Activated naive CD4-positive, alpha-beta T cell treated with anti-CD3 and anti-CD28 coated beads, Interleukin-2, amount 50 U/mL, for 72 hours (primary cell): ENCODE data around the gene SIK1. TPM values are rescaled to one million over a fixed set of nuclear protein-coding genes. Genes with fewer than 3 reads are reported as not detected.
A peak's percentile ranks its signal among the peaks of the same experiment; 100 is the strongest.
"Not testable (repeated sequence)": the region's sequence is repeated elsewhere in the genome, so short reads cannot be mapped to it uniquely, and the experiment has no call there.

Experiments
- ATAC-seq, 2 donors: fragments of 150-1000 bp; cut with Tn5 transposase; 2 replicates each; pipeline ENCODE4 v1.10.0; 2021; ENCODE audit warnings: mild to moderate bottlenecking in 2 of 2, moderate library complexity in 2 of 2
- DNase-seq, 2 donors: peaks; one replicate each; pipeline ENCODE4 v3.0.0; 2021 to 2022; ENCODE audit warnings: low spot score in 2 of 2
- H3K27ac Mint-ChIP-seq, 2 donors: one replicate each; pipeline ENCODE4 v1.8.0; 2022; ENCODE audit warnings: mild to moderate bottlenecking in 2 of 2, mixed read lengths in 2 of 2
- H3K36me3 Mint-ChIP-seq, 2 donors: one replicate each; pipeline ENCODE4 v1.8.0; 2022; ENCODE audit warnings: mixed read lengths in 2 of 2
- H3K9me3 Mint-ChIP-seq, 2 donors: one replicate each; pipeline ENCODE4 v1.8.0; 2022; ENCODE audit warnings: mixed read lengths in 2 of 2
- total RNA-seq, 2 donors: library from RNA; stranded (reverse); gene quantifications; one replicate each; pipeline ENCODE4 v1.2.3, GENCODE V29; 2022

Gene SIK1
- 10 to 100 TPM in 1 of 2 donors, 1 to 10 TPM in 1; 2.3 to 12.4 TPM for total RNA-seq

DNA sequence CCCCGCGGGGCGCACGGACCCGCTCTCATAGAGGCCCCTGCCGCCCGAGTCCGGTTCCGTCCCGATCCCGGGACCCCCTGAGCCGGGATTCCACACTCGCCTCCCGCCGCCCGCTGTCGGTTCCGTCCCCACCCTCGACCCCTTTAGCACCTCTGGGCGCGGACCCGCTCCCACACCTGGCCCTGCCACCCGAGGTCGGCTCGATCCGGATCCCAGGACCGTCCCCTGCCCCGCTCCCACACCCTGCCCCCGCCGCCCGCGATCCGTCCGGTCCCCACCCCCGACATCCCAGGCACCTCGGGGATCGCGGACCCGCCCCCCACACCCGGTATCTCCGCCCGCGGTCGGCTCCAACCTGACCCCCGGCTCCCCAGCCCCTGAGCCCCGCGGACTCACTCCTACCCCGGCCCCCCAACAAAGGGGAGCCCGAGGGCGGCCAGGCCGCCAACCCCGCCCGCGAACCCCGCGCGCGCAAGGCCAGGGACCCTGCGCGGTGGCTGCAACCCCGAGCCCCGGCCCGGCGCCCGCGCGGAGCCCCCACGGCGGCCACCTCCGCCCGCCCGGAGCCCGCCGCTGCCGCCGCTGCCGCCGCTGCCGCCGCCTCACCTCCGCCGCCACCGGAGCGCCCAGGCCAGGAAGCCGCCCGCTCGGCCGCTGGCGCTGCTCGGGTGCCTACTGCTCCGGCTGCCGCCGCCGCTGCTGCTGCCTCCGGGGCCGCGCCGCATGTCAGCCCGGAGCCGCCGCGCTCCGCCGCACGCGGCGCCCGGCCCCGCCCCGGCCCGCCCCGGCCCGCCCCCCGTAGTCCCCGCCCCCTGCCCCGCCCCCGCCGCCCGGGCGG lies at the start of gene SIK1:
SIK1 (minus strand) TSS at position 728 of the 838 bp plus-strand sequence. CDS start 953 bp downstream, outside the sequence.
- H3K36me3 Mint-ChIP-seq, DNase-seq, H3K9me3 Mint-ChIP-seq, H3K27ac Mint-ChIP-seq: not testable (repeated sequence)
- peak; percentile 19 to 79 for ATAC-seq

DNA sequence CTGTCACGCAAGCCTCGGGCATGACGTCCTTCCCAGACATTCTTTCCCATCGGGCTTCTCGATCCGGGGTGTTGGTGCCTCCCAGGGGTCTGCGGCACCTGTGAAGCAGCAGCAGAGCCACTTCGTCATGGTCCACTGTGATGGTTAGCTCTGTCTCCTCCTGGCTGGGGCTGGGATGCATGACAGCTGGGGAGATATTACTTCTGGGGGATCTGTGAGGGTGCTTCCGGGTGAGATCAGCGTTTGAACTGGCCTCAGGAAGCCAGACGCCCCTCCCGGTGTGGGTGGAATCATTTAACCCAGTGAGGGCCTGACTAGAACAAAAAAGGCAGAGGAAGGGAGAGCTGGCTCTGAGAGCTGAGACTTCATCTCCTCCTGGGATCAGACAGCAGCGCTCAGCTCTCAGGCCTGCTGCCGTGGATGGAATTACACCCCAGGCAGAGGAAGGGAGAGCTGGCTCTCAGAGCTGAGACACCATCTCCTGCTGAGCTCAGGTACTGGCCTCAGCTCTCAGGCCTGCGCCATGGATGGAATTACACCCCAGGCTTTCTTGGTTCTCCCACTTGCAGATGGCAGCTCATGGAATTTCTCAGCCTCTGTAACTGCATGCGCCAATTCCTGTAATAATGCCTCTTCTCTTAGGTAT lies 44.8 kb upstream of the SIK1 start:
- not testable (repeated sequence) for H3K9me3 Mint-ChIP-seq, DNase-seq, ATAC-seq, H3K27ac Mint-ChIP-seq, H3K36me3 Mint-ChIP-seq

DNA sequence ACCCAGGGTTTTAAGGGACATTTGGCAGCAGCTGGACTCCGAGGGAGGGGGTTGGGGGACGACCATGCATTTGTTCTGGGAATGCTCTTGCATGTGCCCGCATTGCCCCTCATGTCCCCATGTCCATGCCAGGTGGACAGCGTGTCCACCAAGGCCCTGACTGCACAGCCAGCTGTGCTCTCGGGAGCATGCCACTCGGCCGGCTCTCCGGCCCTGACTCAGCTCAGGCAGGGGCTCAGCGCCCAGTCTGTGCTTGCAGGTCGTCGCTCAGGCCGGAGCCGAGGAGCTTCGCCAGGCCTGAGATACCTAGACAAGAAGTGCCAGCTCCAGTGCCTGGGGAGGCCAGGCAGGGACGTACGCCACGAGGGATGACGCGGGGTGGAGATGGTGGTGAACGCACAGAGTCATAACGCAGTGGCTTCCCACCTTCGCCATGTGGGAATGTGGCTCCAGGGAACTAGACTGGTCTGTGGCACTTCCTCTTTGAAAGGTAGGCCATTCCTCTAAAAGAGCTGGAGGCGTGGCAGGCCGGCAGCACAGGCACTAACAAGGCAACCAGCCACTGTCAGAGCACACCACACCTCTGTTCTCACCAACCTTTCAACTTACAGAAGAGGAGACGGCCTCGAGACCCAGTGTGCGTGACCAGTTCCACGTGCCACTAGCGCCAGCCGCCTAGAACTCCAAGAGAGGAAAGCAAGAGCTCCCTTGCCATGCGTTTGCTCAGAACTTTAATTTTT lies 43.0 kb upstream of the SIK1 start:
- H3K9me3 Mint-ChIP-seq, H3K36me3 Mint-ChIP-seq, DNase-seq, ATAC-seq, H3K27ac Mint-ChIP-seq: not testable (repeated sequence)

DNA sequence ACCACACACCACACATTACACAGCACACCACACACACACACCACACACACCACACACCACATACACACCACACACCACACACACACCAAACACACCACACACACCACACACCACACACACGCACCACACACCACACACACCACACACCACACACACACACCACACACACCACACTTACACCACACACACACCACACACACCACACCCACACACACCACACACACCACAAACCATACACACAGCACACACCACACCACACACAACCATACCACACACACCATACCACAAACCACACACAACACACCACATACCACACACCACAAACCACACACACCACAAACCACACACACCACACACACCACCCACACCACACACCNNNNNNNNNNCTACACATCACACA lies 40.9 kb upstream of the SIK1 start:
- peak overlapping the region in 1 of 2 donors; percentile 69 for H3K27ac Mint-ChIP-seq
- H3K36me3 Mint-ChIP-seq: no peaks in the 10 kb centered on the region
- H3K9me3 Mint-ChIP-seq: no peaks in the 10 kb centered on the region
- DNase-seq: no peak
- no peak for ATAC-seq

DNA sequence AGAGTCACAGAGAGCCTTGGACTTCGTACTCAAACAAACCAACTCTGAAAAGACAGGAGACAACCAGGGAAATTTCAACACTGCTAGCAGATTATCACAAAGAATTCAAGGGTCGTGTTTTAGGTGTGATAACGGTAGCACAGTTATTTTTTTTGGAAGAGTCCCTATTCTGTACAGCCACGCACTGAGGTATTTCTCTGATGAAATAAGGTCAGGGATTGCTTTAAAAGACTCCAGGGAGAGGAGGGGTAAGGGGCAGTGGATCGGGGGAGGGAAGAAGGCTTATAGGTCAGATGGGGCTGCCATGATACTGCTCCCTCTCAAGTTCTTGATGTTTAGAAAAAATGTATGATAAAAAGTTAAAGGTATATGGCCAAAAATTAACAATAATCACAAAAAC lies 38.2 kb upstream of the SIK1 start:
- not testable (repeated sequence) for H3K27ac Mint-ChIP-seq, DNase-seq, ATAC-seq, H3K9me3 Mint-ChIP-seq, H3K36me3 Mint-ChIP-seq

DNA sequence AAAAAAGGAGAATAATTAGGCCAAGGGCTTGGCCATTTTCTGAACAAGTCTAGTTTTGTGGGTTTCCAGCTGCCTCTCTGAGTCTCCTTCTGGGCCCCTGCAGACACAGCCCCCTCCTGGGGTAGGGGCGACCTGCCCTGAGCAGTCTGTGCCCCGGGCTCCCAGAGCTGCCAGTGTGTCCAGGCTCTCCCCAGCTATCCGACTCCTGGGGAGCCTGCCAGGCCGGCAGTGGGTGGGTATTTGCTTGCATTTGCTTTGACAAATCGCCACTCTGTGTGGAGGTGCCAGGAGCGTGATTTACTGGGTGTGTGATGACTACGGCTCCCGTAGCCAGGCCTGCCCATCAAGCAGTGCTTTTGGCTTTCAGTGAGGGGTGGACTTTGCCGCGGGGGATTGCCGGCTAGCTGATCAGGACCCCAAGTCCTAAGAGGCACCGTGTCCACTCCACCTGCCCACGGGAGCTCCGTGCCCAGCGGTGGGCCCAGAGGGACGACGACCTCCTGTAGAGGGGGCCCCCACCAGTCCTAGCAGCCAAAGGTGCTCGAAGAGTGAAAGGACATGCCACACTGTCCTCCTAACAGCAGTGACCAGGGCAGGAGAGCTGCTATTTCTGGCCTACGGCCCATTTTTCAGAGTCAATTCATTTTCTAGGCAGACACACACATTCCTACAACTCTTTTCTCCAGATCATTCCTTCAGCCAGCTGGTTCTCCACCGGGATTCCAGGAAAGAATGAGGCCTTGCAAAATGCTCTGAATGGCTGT lies 36.7 kb upstream of the SIK1 start:
- not testable (repeated sequence) for H3K27ac Mint-ChIP-seq, H3K36me3 Mint-ChIP-seq, ATAC-seq, DNase-seq, H3K9me3 Mint-ChIP-seq

DNA sequence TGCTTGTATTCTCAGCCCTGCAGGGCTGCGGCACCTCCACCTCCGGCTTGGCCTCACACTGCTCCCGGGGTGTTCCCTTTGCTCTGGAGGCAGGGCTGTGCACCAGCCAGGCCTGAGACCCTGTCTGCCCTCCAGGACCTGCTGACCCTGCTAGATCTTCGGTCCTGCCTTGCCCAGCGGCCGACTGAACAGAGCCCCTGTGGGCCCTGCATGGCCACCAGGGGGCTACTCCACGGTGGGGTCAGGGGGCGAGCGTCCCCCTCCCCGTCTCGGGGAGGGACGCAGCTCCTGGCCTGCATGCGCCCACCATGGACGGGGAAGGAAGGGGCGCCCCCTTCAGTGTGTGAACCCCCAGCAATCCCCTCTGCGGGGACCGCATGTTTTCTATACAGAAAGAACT lies 36.0 kb upstream of the SIK1 start:
- DNase-seq, ATAC-seq, H3K36me3 Mint-ChIP-seq, H3K27ac Mint-ChIP-seq, H3K9me3 Mint-ChIP-seq: not testable (repeated sequence)

DNA sequence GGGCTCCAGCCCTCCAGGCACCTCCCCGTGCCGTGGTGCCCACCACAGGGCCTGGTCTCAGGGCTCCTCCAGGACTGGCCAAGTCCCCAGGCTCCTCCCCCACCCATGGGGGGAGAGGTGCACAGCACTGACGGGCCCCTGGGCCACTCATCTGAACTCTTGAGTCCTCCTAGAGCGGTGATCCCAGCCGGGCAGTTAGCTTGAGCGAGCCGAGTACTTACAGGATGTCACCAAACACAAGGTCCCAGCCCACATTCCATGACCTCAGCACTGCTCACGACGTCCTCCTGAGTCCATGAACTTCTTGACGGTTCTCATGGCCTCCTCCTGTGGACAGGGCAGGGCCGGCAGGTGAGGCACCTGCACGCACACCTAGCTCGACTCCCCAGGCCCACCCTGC lies 33.5 kb upstream of the SIK1 start:
- not testable (repeated sequence) for H3K27ac Mint-ChIP-seq, H3K36me3 Mint-ChIP-seq, H3K9me3 Mint-ChIP-seq, ATAC-seq, DNase-seq

DNA sequence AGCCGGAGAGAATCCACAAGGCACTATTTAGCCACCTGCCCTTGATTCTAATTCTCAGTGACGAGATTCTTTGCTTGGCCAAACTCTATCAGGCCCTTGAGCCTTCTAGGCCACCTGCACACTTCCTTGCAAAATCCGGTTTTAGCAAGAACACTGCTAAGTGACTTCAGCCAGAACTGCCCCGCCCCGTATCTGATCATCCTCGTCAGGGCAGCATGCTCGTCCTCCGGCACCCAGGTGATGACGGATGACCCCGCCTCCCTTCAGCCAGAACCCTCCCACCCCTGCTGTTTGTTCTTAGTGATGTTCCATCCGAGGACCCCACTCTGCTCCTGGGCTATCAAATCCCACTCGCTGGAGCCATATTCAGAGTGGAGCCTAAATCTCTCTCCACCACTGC lies 32.1 kb upstream of the SIK1 start:
- not testable (repeated sequence) for ATAC-seq, H3K27ac Mint-ChIP-seq, DNase-seq, H3K9me3 Mint-ChIP-seq, H3K36me3 Mint-ChIP-seq

DNA sequence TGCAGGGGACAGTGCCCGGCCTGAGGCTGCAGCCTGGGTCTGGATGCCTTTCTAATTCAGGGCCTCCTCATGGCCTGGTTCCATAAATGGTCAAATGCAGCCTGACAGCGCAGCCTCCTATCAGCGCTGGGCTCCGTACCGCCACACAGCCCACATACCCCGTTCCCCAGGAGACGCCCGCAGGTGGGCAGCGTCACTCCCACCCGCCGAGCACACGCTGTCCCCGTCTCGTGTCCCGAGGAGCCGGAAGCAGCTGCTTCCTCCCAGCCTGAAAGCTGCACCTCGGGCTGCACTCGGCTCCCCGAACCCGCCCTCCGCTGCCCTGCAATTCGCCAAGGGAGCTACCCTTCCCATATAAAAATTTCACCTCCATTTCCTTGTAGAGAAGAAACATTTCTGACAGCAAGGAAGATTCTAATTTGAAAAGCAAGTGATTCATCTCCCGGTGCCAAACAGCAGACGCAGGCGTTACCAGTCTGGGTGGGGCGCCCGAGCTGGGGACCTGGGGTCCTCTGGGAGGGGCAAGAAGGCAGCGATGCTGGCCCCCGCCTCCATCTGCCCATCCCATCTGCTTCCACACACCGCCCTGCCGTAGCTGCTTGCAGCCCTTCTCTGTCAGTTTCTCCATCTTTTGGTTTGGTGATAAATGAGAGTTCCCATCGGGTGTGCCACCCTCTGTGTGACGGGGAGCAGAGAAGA lies 29.8 kb upstream of the SIK1 start:
- not testable (repeated sequence) for H3K27ac Mint-ChIP-seq, DNase-seq, H3K36me3 Mint-ChIP-seq, H3K9me3 Mint-ChIP-seq
- ATAC-seq: peak; percentile 36 to 61

DNA sequence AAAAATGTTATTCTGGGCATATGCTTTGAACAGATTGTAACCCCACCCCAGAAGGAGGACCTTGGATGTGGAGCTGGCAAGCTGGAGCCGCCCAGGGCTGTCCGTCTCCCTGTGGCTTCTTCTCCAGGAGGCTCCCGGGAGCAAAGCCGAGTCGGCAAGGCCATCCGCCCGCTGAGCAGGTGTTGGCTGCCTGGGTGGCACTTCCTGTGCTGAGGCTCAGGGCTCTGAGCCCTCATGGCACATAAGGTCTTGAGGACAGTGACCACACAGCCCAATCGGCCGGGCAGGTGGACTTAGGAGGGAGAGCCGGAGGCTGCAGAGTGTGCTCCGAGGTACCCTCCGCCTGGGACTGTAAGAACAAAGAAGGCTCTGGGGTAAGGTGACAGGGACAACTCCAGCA lies 28.8 kb upstream of the SIK1 start:
- ATAC-seq, H3K36me3 Mint-ChIP-seq, H3K27ac Mint-ChIP-seq, H3K9me3 Mint-ChIP-seq, DNase-seq: not testable (repeated sequence)

DNA sequence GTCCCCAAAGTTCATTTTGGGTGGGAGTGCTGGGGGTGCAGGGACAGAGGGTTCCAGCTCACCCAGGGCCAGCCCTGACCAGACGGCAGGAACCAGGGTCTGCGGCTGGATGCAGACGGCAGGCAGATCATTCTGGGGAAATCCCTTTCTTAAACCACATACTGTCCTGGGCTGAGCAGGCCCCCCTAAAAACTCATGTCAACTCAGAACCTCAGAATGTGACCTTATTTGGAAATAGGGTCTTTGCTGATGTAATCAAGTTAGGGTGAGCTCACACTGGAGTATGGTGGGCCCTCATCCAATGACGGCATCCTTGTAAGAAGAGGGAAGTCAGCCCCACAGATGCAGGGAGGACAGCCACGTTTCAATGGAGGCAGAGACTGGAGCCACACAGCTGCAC lies 27.2 kb upstream of the SIK1 start:
- H3K36me3 Mint-ChIP-seq, ATAC-seq, H3K27ac Mint-ChIP-seq, DNase-seq, H3K9me3 Mint-ChIP-seq: not testable (repeated sequence)

DNA sequence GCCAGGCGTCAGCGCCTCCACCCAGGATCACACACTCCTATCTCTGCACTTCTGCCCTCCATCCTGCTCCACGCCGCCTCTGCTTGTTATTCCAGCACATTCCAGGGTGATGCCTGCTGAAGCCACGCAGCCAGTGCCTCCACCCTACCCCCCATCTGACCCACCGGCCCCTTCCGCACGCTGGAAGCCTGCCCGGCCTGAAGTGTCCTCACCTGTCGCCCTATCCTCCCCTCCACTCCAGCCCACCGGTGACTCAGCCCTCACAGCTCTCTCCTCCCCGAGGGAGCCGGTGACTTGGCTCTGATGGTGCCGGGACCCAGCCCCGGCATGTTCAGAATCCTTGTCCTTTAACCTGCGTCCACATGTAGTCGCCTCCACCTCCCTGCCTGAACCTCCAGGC lies 24.9 kb upstream of the SIK1 start:
- DNase-seq, ATAC-seq, H3K27ac Mint-ChIP-seq, H3K9me3 Mint-ChIP-seq, H3K36me3 Mint-ChIP-seq: not testable (repeated sequence)

DNA sequence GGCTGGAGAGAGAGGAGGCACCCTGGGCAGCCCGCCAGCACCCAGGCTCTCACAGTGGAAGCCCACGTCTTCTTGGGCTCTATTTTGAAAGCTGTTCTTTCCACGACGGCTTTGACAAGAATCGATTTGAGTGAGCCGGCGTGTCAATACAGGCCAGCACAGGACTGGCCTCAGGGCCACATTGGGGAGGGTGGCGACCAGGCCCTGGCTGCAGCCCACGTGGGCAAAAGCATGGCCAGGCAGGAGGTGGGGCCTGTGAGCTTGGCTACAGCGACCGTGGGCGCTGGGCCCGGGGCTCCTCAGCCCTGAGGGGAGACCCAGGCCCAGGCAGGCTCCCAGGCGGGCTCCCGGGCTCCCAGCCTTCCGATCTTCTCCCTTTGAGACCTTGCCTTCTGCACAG lies 23.4 kb upstream of the SIK1 start:
- H3K9me3 Mint-ChIP-seq, H3K27ac Mint-ChIP-seq: not testable (repeated sequence)

DNA sequence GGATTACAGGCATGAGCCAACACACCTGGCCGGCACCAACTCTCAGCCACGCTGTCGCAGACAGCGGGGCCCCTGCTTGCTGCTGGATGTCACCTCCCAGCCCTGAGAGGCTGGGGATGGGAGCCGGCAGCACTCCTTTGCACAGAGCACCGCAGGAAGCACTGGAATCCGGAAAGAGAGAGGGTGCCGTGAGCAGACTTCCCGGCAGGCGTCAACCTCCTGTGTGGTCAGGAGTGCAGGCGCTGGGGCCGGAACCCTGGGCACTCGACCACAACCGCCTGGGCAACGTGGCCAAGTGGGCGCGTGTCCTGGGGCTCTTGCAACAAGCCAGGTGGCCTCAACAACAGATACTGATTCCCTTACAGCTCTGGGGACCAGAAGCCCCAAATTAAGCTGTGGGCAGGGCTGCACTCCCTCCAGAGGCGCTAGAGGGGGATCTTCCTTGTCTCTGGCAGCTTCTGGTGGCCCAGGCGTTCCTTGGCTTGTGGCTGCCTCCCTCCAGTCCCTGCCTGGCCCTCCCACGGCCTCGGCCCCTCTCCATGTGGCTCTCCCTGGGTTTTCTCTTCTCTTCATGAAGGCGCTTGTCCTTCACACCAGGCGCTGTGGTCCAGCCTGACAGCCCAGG lies 20.5 kb upstream of the SIK1 start:
- DNase-seq, H3K9me3 Mint-ChIP-seq, H3K27ac Mint-ChIP-seq, H3K36me3 Mint-ChIP-seq, ATAC-seq: not testable (repeated sequence)

More for the DNA sequence above, 23.4 kb upstream of the SIK1 start:
- DNase-seq, ATAC-seq, H3K36me3 Mint-ChIP-seq: not testable (repeated sequence)
